ENCODE results near the gene TIMP2.

GRCh38 chr17:78899361-78900260 is 25.6 kb downstream of the TIMP2 start:
- TF ChIP-seq, protein P1, sequence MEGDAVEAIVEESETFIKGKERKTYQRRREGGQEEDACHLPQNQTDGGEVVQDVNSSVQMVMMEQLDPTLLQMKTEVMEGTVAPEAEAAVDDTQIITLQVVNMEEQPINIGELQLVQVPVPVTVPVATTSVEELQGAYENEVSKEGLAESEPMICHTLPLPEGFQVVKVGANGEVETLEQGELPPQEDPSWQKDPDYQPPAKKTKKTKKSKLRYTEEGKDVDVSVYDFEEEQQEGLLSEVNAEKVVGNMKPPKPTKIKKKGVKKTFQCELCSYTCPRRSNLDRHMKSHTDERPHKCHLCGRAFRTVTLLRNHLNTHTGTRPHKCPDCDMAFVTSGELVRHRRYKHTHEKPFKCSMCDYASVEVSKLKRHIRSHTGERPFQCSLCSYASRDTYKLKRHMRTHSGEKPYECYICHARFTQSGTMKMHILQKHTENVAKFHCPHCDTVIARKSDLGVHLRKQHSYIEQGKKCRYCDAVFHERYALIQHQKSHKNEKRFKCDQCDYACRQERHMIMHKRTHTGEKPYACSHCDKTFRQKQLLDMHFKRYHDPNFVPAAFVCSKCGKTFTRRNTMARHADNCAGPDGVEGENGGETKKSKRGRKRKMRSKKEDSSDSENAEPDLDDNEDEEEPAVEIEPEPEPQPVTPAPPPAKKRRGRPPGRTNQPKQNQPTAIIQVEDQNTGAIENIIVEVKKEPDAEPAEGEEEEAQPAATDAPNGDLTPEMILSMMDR (conservative IDR thresholded peaks at IDR 0.05; ENCODE audit: low read depth, low read length), result no peak
- no peak for TF ChIP-seq EZH2 (IDR thresholded peaks at IDR 0.05; ENCODE audit: borderline replicate concordance, low read depth, low read length, poor library complexity, severe bottlenecking)

Measured in A673 (cell line).